Upper lobe of left lung (tissue), 4 donors: ENCODE data around the gene MAP2K7.

Experiments used
- CTCF ChIP-seq, 6 experiments: fragments of 450-650 bp in 4 of 6; fragments of 200-600 bp in 2 of 6; sonication (generic) in 2 of 6; IDR thresholded peaks; one replicate each; pipeline ENCODE4 v1.5.1; 2016 to 2019; ENCODE audit warnings: antibody characterized with exemption in 6 of 6
- POLR2A ChIP-seq, 4 donors: fragments of 450-650 bp; IDR thresholded peaks; one replicate each; pipeline ENCODE4 v1.5.1; 2016 to 2017; ENCODE audit warnings: antibody characterized with exemption in 4 of 4, mild to moderate bottlenecking in 2 of 4
- POLR2AphosphoS5 ChIP-seq, 2 donors: sonication (generic); formaldehyde crosslinking; IDR thresholded peaks; one replicate each; pipeline ENCODE4 v1.5.1; 2017; ENCODE audit warnings: antibody characterized with exemption in 2 of 2

GRCh38 chr19:7927605-7928333, 24.1 kb downstream of the MAP2K7 start:
- TF ChIP-seq CTCF (IDR thresholded peaks at IDR 0.05) (no peak), POLR2A (IDR thresholded peaks at IDR 0.05) (no peak), POLR2AphosphoS5 (IDR thresholded peaks at IDR 0.05) (no peak)
